OCI-LY7 (cell line): ENCODE measurements around the gene PALLD.

Experiments used
- EZH2phosphoT487 ChIP-seq: fragments of 200-600 bp; sonication (generic); IDR thresholded peaks from 2 replicates; pipeline ENCODE4 v1.6.1; 2018; ENCODE audit warnings: low read depth, borderline replicate concordance, mild to moderate bottlenecking, mixed run types, antibody characterized with exemption, low read length, moderate library complexity, mixed read lengths
- TF ChIP-seq, protein P1 (sequence below): fragments of 200-600 bp; sonication (generic); conservative IDR thresholded peaks from 2 replicates; pipeline ENCODE4 v1.5.1; 2014; ENCODE audit warnings: mild to moderate bottlenecking, antibody characterized with exemption, low read length, moderate library complexity, mixed read lengths

DNA sequence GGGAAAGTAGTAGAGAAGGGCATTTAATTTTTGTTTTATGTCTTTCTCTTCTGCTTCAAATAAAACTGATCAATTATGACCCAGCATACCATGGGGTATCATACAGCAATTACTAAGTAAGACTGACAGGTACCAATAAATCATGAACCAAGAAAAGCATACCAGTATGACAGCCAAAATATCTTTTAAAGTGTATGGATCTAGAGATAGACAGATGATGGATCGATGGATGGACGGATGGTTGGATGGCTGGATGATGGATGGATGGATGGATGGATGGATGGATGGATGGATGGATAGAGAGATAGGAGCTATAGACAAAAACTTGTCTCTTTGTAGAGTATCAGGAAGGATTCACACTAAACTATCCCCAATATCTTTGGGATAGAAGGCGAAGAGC is 18.0 kb upstream of the PALLD start:
- TF ChIP-seq, protein P1, sequence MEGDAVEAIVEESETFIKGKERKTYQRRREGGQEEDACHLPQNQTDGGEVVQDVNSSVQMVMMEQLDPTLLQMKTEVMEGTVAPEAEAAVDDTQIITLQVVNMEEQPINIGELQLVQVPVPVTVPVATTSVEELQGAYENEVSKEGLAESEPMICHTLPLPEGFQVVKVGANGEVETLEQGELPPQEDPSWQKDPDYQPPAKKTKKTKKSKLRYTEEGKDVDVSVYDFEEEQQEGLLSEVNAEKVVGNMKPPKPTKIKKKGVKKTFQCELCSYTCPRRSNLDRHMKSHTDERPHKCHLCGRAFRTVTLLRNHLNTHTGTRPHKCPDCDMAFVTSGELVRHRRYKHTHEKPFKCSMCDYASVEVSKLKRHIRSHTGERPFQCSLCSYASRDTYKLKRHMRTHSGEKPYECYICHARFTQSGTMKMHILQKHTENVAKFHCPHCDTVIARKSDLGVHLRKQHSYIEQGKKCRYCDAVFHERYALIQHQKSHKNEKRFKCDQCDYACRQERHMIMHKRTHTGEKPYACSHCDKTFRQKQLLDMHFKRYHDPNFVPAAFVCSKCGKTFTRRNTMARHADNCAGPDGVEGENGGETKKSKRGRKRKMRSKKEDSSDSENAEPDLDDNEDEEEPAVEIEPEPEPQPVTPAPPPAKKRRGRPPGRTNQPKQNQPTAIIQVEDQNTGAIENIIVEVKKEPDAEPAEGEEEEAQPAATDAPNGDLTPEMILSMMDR: no peak
- no peak for TF ChIP-seq EZH2phosphoT487
